Cerebellar nuclear complex (tissue), 1 donor: Measurements from ENCODE around the gene KPTN.

Experiments
- DNase-seq, 2 experiments: peaks; one replicate each; lab custom pipeline; 2025; lab: John Stamatoyannopoulos, UW

KPTN gene

DNA sequence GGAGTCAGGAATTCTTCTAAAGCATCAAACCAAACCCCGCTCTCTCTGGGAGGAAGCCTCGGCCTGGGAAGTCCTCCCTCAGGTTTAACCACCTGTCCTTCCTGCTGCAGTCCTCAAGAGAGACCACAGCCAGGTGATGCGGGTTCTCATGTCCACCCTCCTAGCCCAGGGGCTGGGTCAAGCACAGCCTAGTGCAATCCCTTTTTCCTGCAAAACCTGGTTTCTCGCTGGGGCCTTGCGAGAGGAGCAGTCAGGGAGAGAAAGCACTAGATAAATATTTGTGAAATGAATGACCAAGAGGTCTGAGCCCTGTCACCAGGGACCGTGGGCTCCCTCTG lies 14.7 kb downstream of the KPTN start:
- no peak for DNase-seq

DNA sequence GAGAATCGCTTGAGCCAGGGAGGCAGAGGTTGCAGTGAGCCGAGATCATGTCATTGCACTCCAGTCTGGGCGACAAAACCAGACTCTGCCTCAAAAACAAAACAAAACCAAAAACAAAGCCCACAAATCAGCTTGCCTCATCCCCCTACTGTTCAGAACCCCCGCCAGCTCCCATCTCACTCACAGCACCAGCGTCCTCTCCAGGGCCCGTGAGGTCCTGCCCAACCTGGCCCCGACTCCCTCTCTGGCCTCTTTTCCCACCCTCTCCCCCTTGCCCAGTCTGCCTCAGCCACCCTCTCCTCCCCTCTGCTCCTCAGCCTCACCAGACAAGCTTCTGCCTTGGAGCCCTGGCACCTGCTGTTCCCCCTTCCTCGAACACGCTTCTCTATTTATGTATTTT lies 16.1 kb downstream of the KPTN start:
- DNase-seq, result no peak

DNA sequence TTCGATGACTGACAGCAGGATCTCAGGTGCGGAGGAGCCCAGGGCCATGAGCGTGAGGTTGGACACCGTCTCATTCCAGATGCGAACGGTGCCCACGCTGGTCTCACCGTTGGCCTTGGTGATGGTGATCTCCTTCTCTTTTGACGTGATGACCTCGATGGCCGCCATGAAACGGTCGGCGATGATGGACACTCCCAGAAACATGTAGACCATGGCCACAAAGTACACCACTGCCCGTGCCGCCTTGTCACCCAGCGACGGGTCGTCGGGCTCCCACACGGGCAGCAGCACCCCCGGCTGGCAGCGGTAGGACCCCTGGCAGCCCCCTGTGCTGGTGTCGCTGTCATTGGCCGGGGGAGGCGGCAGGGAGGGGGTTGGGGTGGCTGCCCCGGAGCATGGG lies 18.1 kb downstream of the KPTN start:
- no peak for DNase-seq

DNA sequence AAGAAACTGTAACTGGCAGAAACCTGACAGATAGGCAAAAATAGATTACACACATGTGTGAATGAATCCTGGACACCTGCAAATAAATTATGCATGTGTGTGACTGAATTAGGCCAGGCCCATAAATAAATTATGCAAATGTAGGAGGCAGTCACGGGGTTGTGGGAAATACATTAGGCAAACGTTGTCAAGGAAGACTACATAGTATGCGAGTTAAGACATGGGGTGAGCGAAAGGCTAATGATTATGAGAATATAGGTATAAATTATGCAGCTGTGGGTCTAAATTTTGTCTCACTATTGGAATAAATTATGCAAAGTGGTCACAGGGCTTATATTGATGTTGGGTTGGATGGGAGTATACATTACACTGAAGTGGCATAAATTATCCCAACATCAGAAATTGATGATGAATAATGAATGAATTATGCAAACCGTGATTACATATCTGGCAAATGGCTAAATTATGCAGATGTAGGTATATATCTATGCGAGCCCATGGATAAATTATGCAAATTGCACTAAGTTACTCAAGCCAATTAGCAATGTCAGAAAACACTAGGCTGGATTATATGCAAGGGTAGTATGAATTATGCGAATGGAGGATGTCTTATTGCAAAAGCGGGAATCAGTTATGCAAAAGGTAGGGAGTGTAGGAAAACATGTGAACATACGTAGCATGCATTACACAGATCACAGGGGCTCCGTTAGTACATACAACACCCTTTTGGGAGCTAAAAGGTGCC lies 19.2 kb downstream of the KPTN start:
- DNase-seq, result no peak

DNA sequence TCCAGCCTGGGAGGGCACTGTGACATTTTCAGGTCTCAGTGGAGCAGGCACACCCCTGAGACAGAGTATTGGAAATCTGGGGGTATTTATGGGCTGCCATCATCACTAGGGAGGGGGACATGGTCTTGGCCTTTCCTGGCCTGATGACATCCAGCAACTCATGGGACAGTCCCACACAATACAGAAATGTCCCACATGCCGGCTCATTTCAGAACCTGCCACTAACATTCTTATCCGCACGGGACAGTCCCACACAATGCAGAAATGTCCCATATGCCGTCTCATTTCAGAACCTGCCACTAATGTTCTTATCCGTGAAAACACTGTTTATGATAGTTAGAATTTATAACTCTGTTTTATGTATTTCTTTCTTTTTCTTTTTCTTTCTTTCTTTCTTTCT lies 22.1 kb downstream of the KPTN start:
- DNase-seq, result no peak

DNA sequence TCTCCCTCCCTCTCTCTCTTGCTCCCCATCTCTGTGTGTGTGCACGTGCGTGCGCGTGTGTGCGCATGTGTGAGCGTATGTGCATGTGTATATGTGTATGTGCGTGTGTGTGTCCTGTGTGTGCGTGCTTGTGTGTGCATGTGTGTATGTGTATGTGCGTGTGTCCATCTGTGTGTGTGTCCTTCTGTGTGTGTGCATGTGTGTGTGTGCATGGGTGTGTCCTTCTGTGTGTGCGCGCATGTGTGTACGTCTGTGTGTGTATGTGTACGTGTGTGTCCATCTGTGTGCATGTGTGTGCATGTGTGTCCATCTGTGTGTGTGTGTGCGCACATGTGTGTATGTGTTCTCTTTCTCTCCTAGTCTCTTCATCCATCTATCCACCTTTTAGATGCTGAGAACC lies 24.5 kb downstream of the KPTN start:
- no peak for DNase-seq

DNA sequence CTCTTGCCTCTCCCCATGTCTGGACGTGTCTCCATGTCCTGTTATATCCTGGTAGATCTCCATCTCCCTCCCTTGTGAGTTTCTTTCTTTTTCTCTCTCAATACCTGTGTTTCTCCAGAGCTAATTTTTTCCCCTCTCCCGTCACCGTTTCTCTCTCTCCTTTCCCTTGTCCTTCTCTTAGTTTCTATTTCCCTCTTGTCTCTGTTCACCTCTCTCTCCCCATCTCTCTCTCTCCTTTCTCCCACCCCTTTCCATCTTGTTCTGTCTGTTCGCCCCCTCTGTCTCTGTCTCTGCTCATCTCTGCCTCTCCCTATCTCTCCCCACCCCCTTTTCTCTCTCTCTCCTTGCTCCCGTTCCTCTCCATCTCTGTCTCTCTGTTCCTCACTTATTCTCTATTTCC lies 25.3 kb downstream of the KPTN start:
- no peak for DNase-seq

DNA sequence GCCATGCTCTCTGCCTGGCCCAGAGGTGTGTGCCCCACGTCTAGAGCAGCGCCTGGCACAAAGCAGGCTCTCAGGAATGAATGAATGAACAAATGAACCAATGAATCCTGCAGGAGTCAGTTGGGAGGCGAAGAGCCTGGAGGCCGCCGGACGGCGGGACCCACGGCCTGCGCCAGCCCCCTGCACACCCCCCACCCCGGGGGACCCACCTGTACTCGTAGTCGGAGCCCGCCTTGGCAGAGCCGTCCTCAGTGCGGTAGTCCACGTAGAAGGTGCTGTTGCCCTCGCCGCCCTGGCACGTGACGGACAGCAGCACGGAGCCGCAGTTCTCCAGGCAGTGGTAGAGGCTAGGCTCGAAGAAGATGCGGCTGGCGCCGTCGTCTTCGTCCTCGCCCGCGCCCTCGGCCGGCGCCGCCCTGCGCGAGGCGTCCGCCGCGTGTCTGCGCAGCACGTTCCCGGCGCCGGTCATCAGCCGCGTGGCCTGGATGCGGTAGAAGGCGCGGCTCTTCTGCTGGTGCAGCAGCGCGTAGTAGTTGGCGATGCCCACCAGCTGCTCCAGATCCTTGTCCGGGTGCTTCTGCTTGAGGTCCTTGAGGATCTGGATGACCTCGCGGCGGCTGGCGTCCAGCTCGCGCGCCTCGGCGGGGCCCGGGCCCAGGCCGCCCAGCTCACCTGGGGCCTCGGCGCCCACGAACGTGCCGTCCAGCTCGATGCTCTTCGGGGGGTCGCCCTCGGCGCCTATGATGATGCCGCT lies 27.1 kb downstream of the KPTN start:
- no peak for DNase-seq

DNA sequence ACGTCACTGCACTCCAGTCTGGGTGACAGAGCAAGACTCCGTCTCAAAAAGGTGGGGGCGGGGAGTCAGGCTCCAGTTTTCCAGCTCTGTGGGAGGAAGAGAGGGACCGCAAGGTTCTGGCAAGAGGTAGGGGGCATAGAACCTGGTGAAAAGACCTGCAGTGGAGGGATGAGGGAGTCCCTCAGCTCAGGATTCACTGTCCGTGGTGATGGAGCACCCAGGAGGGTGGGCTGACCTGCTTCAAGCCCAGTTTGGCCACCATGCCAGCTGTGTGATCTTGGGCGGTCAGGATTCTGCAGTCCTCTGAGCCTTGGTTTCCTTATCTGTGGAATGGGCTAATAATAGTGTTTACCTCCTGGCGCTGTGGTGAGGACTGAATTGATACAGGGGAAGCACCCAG lies 33.5 kb downstream of the KPTN start:
- DNase-seq, result no peak

DNA sequence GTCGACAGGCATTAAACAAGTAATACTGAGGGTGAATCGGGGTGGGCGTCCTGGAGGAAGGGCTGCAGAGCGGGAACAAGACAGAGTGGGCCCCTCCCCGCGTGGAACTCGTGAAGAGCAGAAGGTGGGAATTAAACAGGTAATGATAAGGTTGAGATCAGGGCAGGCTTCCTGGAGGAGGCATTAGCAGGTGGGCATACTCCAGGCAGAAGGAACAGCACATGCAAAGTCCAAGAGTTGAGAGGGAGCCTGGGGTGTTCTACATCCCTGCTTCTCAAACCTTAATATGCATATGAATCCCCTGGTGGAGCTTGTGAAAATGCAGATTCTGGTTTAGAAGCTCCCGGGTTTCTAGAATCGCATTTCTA lies 35.7 kb downstream of the KPTN start:
- no peak for DNase-seq

DNA sequence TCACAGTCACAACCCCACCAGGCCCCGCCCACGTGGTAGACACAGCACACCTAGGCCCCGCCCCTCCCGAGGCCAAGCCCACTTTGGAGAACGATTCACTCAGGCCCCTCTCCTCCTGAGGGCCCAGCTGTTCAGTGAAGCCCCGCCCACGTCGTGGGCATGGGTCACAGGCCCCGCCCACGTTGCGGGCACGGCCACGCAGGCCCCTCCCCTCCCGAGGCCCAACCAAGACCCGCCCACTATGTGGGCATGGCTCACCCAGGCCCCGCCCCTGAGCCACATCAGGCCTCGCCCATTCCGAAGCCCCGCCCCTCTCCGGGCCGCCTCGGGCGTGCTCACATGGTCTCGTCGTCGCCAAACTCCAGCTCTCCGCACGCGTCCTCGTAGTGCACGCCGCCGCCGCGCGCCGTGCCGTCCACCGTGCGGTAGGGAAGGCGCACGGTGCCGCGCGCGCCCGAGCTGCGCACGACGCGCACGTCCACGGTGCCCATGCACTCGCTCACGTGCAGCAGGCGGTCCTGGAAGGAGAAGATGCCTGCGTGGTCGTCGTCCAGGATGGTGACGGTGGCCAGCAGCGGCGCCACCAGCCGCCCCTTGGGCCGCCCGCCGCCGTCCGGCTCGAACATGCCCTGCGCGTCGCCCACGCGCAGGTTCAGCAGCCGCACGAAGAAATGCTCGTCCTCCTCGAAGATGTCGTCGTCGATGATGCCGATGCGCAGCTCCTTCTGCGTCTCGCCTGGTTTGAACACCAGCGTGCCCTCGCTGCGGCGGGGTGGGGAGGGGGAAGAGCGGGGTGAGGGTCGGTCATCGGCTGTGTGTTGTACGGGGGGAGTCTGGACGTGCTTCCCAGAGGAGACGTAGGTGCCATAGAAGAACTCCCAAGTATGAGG lies 36.3 kb downstream of the KPTN start:
- no peak for DNase-seq

DNA sequence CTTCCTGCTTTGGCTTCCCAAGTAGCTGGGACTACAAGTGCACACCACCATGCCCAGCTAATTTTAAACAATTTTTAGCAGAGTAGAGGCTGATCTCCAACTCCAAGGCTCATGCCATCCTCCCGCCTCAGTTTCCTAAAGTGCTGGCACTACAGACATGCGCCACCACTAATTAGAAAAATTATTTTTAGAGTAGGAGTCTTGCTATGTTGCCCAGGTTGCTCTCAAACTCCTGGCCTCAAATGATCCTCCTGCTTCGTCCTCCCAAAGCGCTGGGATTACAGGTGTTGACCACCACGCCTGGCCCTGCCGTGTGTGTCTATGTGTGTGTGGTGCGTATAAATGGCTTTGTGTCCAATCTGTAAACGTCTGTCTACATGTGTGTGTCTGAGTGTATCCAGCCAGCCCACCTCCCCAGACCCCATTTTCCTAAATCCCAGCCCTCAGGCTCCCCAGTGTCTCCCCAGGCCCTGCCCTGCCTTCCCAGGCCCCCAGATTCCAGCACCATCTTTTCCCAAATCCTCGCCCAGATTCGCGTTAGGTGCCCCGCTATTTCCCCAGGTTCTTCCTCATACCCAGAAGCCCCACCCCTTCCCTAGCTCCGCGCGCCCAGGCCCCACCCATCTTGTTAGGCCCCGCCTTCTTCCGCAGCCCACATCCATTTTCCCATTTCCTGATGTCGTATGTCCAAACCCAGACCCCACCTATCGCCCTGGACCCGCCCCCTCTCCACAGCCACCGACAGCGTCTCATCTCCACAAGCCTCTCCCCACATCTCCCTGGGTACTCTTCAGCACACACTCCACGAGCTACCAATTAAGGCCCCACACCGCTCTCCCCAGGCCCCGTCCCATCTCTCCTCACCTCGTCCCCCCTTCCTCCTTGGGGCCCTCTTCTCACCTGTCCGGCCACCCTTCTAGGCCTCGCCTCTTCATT lies 37.2 kb downstream of the KPTN start:
- no peak for DNase-seq

DNA sequence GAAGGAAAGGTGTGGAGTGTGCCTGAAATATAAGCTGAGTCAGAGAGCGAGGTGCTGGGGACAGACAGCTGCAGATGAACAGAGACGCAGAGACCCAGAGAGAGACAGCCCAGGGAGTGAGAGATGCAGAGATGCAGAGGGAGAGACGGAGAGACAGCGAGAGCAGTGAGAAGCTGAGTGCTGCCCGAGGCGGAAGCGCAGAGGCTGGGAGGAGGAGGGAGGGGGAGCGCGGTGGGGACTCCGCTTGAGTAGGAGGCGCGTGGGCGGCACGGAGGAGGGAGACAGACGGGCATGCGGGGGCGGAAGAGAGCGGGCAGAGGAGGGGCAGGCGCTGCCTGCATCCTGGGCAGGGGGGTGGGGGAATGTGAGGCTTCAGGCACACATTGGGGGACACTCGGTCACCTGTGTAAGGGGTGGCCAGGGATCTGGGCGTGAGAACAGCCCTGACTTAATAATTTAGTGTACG lies 38.0 kb downstream of the KPTN start:
- peak; percentile 21 to 56 for DNase-seq

DNA sequence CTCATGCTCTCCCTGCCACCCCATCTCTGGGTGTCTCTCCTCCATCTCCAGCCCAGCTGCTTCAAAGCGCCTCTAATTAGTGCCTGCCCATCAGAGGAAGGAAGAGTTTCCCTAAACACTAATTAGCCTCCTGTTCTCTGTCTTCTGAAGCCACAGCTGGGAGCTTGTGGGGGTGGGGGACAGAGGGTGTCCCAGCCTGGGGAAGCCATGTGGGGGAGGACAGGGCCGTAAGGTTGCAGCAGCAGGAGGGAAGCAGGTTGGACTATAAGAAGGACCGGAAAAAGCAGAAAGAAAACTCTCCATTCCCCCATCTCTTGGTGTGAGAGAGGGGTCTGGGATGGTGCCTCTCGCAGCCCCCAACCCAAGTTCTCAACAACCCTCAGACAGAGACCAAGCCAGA lies 38.5 kb downstream of the KPTN start:
- DNase-seq, result no peak

DNA sequence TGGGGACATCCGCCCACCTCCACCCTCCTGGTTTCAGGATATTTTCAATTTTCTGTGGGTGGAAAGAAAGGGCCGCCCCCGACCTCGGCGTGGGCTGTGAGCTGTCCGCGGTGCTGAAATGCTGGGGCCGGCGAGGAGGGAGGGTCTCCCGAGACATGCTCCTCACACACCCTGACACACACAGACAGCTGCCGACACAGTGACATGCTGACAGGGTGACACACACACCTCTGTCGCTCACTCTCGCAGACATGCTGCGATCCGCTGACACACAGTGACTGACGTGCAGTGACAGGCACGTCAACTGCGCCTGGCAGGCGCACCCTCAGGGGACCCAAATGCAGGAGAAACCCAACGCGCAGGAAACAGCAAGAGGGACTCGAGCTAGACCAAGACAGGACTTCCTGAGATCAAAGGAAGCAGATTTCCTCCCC lies 39.6 kb downstream of the KPTN start:
- no peak for DNase-seq

DNA sequence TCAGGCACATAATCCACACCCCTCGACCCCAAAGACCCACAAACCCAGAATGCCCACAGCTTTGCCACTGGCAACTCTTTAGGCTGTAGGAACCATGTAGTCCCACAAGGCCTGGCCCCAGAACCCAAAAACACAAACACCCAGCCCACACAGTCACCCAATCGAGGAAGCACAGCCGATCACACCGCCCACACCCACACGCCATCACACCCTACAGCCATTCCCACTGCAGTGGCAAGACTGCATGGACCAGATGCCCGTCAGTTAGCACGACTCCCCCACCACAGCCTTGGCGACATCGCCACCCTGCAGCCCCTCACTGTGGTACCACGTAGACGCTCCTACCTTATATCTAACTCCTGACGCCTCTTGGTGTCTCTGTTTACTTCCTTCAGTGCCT lies 40.7 kb downstream of the KPTN start:
- no peak for DNase-seq

DNA sequence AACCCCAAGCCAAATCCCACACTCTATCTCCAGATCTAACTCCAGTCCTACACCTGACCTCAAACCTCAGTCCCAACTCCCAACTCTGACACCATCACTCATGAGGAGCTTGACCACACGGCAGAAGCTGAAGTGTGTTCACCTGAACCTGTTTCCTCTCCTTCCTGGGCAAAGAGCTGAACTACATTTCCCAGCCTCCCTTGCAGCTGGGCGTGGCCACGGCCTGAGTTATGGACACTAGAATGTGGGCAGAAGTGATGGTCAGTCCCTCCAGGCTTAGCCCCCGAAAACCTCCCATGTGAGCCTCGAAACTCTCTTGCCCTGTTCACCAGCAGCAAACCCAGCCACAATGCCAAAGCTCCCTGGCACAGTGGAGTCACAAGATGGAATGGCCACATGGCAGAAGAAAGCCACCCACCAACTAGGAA lies 45.2 kb downstream of the KPTN start:
- DNase-seq, result no peak

DNA sequence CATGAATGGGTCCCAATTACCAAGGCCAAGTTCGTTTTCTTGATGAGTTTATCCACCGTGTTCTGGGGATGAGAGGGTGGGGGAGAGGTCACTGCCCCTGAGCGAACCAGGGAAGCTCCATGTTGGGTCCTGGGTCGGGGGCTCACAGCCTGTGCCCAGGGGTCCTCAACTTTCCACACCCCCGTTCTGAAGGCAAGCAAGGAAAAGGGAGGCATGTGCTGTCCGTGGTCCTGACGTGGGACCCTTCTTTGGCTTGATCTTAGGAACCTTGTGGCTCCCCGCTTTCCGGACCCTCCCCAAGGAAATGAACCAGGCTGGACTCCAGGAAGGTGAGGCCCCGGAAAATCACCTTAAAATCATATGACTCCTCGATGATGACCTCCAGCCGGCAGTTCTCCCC lies 46.5 kb downstream of the KPTN start:
- DNase-seq, result no peak

DNA sequence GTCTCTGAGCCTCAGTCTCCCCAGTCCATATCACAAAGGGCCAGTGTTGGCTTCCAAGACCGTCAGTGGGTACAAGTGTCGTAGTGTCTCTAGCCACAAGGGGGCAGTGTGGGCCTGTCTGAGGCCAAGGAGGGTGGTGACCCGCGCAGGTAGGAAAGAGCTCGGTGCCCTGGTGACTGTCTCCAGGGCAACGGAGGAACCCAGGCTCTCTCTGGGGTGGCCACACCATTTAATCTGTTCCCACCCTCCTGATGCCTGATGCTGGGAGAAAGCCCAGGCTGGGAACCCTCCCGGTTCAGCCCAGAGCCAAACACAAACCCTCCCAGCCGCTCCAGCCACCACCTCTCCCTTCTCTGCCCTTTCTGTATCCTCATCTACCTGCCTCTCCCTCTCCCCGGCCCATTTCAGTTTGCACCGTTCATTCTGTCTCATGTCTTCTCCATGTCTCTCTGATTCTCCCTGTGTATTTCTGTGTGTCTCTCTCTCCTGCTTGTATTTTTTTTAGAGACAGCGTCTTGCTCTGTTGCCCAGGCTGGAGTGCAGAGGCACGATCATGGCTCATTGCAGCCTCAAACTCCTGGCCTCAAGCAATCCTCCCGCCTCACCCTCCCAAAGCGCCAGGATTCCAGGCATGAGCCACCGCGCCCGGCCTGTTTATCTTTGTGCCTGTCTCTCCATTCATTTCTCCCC lies 47.2 kb downstream of the KPTN start:
- peak in 1 of 2 experiments; percentile 83 for DNase-seq

DNA sequence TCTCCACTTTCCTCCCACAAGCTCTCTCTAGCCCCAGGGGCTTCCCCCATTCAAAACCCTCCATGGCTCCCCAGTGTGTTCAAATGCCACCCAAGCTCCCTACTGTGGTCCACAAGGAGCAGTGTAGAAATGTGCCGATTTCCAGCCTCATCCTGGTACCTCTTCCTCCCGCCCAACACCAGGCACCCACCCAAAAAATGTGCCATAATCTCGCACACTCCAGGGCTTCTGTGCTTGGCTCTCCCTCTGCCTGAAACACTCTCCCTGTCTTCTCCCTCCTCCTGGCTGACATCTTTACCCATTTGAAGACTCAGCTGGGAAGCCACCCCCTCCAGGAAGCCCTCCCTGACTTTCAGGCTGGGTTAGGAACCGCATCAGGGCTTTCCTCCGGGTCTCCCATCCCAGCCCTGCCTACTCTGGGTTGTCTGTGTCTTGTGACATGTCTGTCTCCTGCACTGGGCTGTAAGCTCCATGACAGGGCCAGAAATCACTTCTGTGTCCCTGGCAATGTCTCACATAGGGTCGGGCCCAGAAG lies 48.1 kb downstream of the KPTN start:
- no peak for DNase-seq

DNA sequence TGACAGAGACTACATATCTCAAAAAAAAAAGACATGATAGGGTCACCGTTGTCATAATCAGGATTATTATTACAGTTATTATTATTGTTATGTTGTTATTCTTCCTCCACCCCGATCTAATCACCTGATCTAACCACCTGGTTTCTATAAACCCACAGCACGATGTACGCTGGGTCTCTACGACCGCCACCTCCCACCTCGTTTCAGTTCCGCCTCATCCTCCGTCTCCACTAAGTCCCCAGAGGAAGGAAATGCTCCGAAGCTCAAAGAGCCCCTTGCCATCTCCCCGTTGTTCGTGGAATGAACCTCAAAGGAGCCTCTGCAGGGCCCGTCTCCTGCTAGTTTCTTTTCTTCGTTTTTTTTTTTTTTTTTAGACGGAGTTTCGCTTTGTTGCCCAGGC lies 48.8 kb downstream of the KPTN start:
- no peak for DNase-seq
